ENCODE data around the gene TRIM14.
A peak's percentile ranks its signal among the peaks of the same experiment; 100 is the strongest.

The TRIM14 gene

GRCh38 chr9:98075332-98075805 is 43.7 kb downstream of the TRIM14 start:
- peak; percentile 57 for DNase-seq (ENCODE audit: extremely low read depth, low read depth)
- TF ChIP-seq CTCF (IDR thresholded peaks at IDR 0.05; ENCODE audit: low read depth, low read length): no peak

- peak; percentile 95 for TF ChIP-seq CTCF (IDR thresholded peaks at IDR 0.05; ENCODE audit: low read depth, low read length)
- no peak for DNase-seq (ENCODE audit: extremely low read depth, low read depth)
These were observed 44.7 kb downstream of the TRIM14 start for GRCh38 chr9:98074115-98074990.

GRCh38 chr9:98071737-98072136 is 47.3 kb downstream of the TRIM14 start:
- no peak for DNase-seq (ENCODE audit: extremely low read depth, low read depth)
- no peak for TF ChIP-seq CTCF (IDR thresholded peaks at IDR 0.05; ENCODE audit: low read depth, low read length)

GRCh38 chr9:98070704-98071103 is 48.3 kb downstream of the TRIM14 start:
- TF ChIP-seq CTCF (IDR thresholded peaks at IDR 0.05; ENCODE audit: low read depth, low read length): no peak
- no peak for DNase-seq (ENCODE audit: extremely low read depth, low read depth)

GRCh38 chr9:98069551-98069950 is 49.5 kb downstream of the TRIM14 start:
- no peak for TF ChIP-seq CTCF (IDR thresholded peaks at IDR 0.05; ENCODE audit: low read depth, low read length)
- DNase-seq (ENCODE audit: extremely low read depth, low read depth): no peak

- DNase-seq (ENCODE audit: extremely low read depth, low read depth): no peak
- TF ChIP-seq CTCF (IDR thresholded peaks at IDR 0.05; ENCODE audit: low read depth, low read length): no peak
These were observed 51.8 kb downstream of the TRIM14 start for GRCh38 chr9:98067184-98067583.

GRCh38 chr9:98066235-98066634 is 52.8 kb downstream of the TRIM14 start:
- DNase-seq (ENCODE audit: extremely low read depth, low read depth): no peak
- no peak for TF ChIP-seq CTCF (IDR thresholded peaks at IDR 0.05; ENCODE audit: low read depth, low read length)

All from AG09319 (cell line).